Measurements from ENCODE around the gene NEK9. TPM values are rescaled to one million over a fixed set of nuclear protein-coding genes. Genes with fewer than 3 reads are reported as not detected.

Gene NEK9
- total RNA-seq, 4 donors from 2014 or later, result 28.7 to 73.9 (median 59.4) TPM

DNA sequence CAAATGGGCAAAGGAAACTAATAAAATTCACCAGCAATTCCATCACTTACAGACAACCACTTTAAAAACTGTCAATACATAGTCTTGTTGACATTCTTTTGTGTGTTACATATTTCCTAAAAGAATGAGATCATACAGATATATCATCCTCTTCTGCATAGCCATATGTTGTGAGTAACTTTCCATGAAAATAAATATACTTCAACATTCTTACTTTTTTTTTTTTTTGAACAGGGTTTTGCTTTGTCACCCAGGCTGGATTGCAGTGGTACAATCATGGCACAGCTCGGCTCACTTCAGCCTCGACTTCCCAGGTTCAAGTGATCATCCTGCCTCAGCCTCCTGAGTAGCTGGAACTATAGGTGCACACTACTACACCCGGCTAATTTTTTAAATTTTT, 36.5 kb downstream of the NEK9 start:
- TF ChIP-seq POLR2A (IDR thresholded peaks at IDR 0.05), result no peak
- TF ChIP-seq, protein P1, sequence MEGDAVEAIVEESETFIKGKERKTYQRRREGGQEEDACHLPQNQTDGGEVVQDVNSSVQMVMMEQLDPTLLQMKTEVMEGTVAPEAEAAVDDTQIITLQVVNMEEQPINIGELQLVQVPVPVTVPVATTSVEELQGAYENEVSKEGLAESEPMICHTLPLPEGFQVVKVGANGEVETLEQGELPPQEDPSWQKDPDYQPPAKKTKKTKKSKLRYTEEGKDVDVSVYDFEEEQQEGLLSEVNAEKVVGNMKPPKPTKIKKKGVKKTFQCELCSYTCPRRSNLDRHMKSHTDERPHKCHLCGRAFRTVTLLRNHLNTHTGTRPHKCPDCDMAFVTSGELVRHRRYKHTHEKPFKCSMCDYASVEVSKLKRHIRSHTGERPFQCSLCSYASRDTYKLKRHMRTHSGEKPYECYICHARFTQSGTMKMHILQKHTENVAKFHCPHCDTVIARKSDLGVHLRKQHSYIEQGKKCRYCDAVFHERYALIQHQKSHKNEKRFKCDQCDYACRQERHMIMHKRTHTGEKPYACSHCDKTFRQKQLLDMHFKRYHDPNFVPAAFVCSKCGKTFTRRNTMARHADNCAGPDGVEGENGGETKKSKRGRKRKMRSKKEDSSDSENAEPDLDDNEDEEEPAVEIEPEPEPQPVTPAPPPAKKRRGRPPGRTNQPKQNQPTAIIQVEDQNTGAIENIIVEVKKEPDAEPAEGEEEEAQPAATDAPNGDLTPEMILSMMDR (IDR thresholded peaks at IDR 0.05), result no peak
- WGBS, 2 donors, result 94 to 95% methylated on average over 3 of the region's 3 CpGs
- H3K4me3 ChIP-seq (ENCODE audit: low read depth, poor library complexity, severe bottlenecking), result no peak overlapping the region
- intact Hi-C loops (cut with DNase I; ENCODE audit: low total_unique reads), result no loop called here
- no peak for DNase-seq (ENCODE audit: low spot score in 2 of 2)

DNA sequence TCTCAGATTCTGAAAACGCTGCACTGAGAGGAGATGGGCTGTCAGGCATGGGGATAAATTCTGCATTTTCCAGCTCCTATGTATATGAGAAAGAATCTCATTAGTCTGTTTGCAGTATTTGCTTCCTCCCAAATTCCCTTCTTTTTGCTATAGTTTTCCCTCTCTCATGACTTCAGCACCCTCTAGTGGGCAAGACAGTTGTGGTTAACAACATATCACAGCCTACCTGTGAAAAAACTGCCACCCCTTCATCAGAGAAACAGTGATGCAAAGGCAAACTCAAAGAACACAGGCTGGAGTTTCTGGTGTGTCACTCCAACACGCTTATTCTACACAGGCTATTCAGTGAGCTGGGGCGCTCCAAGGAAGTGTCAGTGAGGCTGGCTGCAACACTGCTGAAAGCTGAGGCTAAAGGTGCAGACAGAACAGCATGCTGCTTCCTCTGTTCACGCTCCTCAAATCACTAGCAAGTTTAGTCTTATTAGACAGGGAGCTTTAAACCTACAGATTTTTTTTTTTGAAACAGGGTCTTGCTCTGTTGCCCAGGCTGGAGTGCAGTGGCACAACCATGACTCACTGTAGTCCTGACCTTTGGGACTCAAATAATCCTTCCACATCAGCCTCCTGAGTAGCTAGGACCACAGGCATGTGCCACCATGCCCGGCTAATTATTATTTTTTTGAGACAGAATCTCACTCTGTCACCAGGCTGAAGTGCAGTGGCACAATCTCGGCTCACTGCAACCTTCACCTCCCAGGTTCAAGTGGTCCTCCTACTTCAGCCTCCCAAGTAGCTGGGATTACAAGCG, 38.1 kb downstream of the NEK9 start:
- no peak overlapping the region for H3K4me3 ChIP-seq (ENCODE audit: low read depth, poor library complexity, severe bottlenecking)
- peak in 1 of 2 donors; percentile 49 for DNase-seq (ENCODE audit: low spot score in 2 of 2)
- intact Hi-C loops (cut with DNase I; ENCODE audit: low total_unique reads), result loop anchor here (10.0 kb wide), 1 partner anchor 174 kb away; no protein-coding TSS in a partner anchor
- 67 to 80% methylated on average over 7 of the region's 7 CpGs for WGBS, 2 donors
- TF ChIP-seq, protein P1 (IDR thresholded peaks at IDR 0.05), result peak in 1 of 3 donors; percentile 37
- TF ChIP-seq POLR2A (IDR thresholded peaks at IDR 0.05), result no peak

DNA sequence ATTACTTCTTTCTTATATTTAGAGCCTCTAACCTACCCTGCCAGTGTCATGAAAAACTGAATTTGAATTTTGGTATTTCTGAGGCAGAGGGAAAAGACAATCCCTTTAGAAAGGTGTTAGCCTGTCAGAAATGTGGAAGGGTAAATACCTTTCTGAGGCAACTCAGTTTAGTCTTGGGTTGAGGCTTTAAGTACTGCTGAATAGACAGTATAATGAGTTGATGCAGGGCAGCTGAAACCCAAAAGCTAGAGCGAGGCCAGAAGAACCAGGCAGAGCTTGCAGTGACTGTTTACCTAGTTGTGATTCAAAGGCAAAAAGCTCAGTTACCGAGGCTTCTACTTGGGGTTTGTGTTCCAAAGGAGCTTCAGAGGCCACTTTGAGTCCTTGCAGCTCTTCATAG, 38.7 kb downstream of the NEK9 start:
- DNase-seq (ENCODE audit: low spot score in 2 of 2), result no peak
- TF ChIP-seq POLR2A (IDR thresholded peaks at IDR 0.05), result no peak
- intact Hi-C loops (cut with DNase I; ENCODE audit: low total_unique reads), result loop anchor here (10.0 kb wide), 1 partner anchor 173 kb away; no protein-coding TSS in a partner anchor
- 80 to 93% methylated on average over 2 of the region's 2 CpGs for WGBS, 2 donors
- H3K4me3 ChIP-seq (ENCODE audit: low read depth, poor library complexity, severe bottlenecking), result no peak overlapping the region

DNA sequence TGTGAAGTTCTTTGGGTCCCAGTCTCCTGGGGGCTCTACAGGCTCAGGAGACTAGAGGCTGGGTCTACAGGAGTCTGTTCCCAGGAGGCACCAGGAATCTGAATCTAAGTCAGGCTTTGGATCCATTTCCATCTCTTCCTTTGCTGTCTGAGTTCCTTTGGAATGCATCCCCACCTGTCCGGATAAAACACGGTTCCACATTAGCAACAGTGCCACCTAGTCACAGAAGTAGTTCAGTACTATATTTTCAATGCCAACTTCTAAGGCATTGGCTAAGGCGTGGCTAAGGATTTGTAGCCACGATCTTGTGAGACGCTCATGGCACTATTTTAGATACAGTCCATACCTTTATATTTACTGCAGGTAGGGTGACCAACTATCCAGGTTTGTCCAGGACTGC, 42.3 kb downstream of the NEK9 start:
- WGBS, 2 donors, result 39 to 46% methylated on average over 5 of the region's 5 CpGs
- intact Hi-C loops (cut with DNase I; ENCODE audit: low total_unique reads), result loop anchor here (5.0 to 10.0 kb wide), 2 partner anchors 132 to 170 kb away; no protein-coding TSS in a partner anchor

DNA sequence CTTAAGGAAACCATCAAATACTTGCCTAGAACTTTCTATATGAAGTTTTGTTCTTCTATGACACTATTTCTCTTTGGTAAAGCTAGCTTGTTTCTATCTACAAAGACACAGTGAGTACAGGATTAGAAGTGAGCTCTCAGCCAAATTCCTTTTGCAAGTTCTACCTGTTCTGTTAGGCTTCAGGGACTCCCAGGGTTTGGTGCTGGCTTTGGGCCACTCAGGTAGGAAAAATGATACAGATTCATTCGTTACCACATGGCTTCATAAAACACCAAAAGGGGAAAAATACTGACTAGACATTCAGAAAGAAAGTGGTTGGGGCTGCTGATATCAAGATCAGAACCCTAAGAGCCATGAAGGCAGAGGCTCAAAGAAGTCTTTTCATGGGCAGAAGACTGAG, 43.6 kb downstream of the NEK9 start:
- 52 to 68% methylated on average over 1 of the region's 1 CpG for WGBS, 2 donors
- TF ChIP-seq, protein P1 (IDR thresholded peaks at IDR 0.05), result no peak
- no peak for DNase-seq (ENCODE audit: low spot score in 2 of 2)
- intact Hi-C loops (cut with DNase I; ENCODE audit: low total_unique reads), result loop anchor here (5.0 to 10.0 kb wide), 2 partner anchors 131 to 168 kb away; no protein-coding TSS in a partner anchor
- H3K4me3 ChIP-seq (ENCODE audit: low read depth, poor library complexity, severe bottlenecking), result no peak overlapping the region

More for the DNA sequence above, 42.3 kb downstream of the NEK9 start:
- no peak for TF ChIP-seq POLR2A (IDR thresholded peaks at IDR 0.05)
- TF ChIP-seq, protein P1 (IDR thresholded peaks at IDR 0.05), result no peak
- no peak overlapping the region for H3K4me3 ChIP-seq (ENCODE audit: low read depth, poor library complexity, severe bottlenecking)
- no peak for DNase-seq (ENCODE audit: low spot score in 2 of 2)

DNA sequence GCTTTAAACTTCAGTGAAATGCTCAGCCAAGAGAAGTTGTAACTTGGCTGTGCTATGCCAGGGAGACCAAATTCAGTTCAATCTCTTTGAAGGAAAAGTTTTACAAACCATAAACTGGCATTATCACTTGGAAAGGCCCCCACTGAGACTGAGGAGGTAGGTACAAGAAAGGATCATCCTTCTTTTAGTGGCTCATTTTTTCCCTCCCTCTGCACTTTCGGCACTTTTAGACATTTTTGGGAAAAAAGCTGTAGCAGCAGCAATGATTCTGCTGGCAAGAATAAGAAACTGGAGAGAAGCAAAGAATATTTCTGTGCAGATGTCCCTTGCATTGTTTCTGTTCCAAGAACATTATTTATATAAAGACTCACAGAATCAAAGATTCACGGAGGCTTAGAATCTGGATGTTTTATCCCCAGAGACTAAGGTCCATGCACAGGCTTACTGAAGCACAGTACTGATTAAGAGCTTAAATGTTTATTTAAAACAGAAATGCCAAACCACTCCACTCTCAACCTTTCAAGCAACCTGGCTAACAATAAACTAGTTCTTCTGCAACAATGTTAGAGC, 45.1 kb downstream of the NEK9 start:
- intact Hi-C loops (cut with DNase I; ENCODE audit: low total_unique reads), result loop anchor here (5.0 to 10.0 kb wide), 2 partner anchors 129 to 167 kb away; no protein-coding TSS in a partner anchor
- no peak for DNase-seq (ENCODE audit: low spot score in 2 of 2)
- no peak for TF ChIP-seq POLR2A (IDR thresholded peaks at IDR 0.05)
- TF ChIP-seq, protein P1 (IDR thresholded peaks at IDR 0.05), result no peak
- WGBS, 2 donors, result 51 to 54% methylated on average over 2 of the region's 2 CpGs
- H3K4me3 ChIP-seq (ENCODE audit: low read depth, poor library complexity, severe bottlenecking), result no peak overlapping the region
